NT2/D1 (cell line): ENCODE data around the gene DDX43.

Experiments used
- DNase-seq: peaks from one replicate; pipeline ENCODE4 v3.0.0-alpha.2; 2011; ENCODE audit warnings: low read depth, low spot score
- H3K27me3 ChIP-seq: 2 replicates; pipeline ENCODE4 v1.6.0; 2011; ENCODE audit warnings: mild to moderate bottlenecking; ENCODE audit not compliant: insufficient read length, insufficient read depth
- H3K36me3 ChIP-seq: 2 replicates; pipeline ENCODE4 v1.6.1; 2011; ENCODE audit warnings: mild to moderate bottlenecking, low read length, mixed read lengths; ENCODE audit not compliant: insufficient read depth, insufficient read length
- H3K4me1 ChIP-seq: 2 replicates; pipeline ENCODE4 v1.5.1; 2011; ENCODE audit not compliant: insufficient read depth, insufficient read length
- H3K4me3 ChIP-seq: 2 replicates; pipeline ENCODE4 v1.5.1; 2011; ENCODE audit warnings: low read depth; ENCODE audit not compliant: insufficient read length
- H3K9ac ChIP-seq: 2 replicates; pipeline ENCODE4 v1.6.0; 2011; ENCODE audit warnings: low read depth; ENCODE audit not compliant: insufficient read length
- H3K9me3 ChIP-seq: 2 replicates; pipeline ENCODE4 v1.5.1; 2011; ENCODE audit warnings: mild to moderate bottlenecking, low read length; ENCODE audit not compliant: insufficient read depth
- SUZ12 ChIP-seq: IDR thresholded peaks from 2 replicates; pipeline ENCODE4 v1.6.1; 2011; ENCODE audit not compliant: insufficient read length, insufficient read depth; ENCODE audit errors: extremely low read depth
- YY1 ChIP-seq: IDR thresholded peaks from 2 replicates; pipeline ENCODE4 v1.6.1; 2011; ENCODE audit not compliant: insufficient read length, insufficient read depth
- ZNF274 ChIP-seq: IDR thresholded peaks from 2 replicates; pipeline ENCODE4 v1.6.1; 2011; ENCODE audit warnings: mild to moderate bottlenecking, low read depth, low read length

Gene DDX43

DNA sequence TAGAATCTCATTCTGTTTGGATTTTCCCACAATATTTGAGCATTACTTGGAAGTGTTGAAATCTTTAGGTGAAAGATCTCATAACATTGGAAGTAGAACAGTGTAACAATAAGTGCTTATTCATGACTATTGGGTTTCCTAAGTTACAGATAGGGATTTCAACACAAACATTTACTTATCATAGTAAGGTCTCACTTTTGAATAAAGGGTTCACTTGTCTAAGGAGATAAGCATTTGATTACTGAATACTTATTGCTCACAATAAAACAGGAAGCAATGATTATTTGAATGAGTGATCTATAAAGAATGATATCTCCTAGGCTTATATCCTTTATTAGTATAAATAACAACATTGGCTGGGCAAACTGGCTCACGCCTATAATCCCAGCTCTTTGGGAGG is 14.8 kb downstream of the DDX43 start:
- H3K9me3 ChIP-seq = no peaks in the 10 kb centered on the region
- no peak overlapping the region for H3K9ac ChIP-seq
- H3K4me3 ChIP-seq = no peak overlapping the region
- TF ChIP-seq ZNF274 (no peak), SUZ12 (no peak)
- H3K36me3 ChIP-seq = no peaks in the 10 kb centered on the region
- no peak for DNase-seq
- no peaks in the 10 kb centered on the region for H3K4me1 ChIP-seq
- H3K27me3 ChIP-seq = no peaks in the 10 kb centered on the region

DNA sequence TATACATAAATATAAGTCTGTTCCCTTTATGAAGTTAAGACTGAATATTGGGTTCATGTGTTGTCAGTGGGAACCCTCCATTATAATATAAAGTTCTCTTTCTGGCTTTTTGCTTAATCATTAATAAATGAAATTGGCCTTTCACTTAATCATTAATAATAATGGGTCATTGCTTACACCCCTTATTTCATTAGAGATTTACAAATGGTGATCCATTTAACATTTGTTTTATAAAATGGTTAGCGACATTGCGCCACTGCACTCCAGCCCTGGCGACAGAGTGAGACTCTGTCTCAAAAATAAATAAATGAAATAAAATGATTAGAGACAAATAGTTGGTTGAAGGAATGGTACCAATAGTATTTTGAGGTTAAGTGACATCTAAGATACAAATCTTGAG is 18.5 kb downstream of the DDX43 start:
- Histone ChIP-seq H3K4me3 (no peak overlapping the region), H3K4me1 (no peaks in the 10 kb centered on the region), H3K9ac (no peak overlapping the region), H3K36me3 (no peaks in the 10 kb centered on the region), H3K9me3 (no peaks in the 10 kb centered on the region), H3K27me3 (no peaks in the 10 kb centered on the region)
- no peak for DNase-seq
- TF ChIP-seq YY1 (no peak), ZNF274 (no peak), SUZ12 (no peak)

DNA sequence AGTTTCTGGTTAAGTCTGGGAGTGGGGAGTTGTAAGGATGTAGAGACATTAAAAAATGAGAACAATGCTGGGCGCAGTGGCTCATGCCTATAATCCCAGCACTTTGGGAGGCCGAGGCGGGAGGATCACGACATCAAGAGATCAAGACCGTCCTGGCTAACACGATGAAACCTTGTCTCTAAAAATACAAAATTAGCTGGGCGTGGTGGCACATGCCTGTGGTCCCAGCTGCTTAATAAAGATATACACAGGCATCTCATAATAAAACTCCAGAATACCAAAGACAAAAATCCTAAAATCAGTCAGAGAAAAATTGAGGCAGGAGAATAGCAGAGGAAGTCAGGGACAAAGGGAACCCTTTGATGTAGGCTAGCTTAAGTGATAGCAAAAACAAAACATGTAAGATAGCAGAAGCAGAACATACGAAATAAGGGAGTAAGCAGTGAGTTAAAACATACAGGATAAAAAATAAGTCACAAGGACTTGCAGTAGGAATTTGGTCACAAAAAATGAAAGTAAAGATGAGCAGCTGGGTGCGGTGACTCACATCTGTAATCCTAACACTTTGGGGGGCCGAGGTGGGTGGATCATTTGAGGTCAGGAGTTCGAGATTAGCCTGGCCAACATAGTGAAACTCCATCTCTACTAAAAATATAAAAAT is 23.6 kb downstream of the DDX43 start:
- no peak for TF ChIP-seq YY1
- no peak for TF ChIP-seq SUZ12
- TF ChIP-seq ZNF274 = no peak

DNA sequence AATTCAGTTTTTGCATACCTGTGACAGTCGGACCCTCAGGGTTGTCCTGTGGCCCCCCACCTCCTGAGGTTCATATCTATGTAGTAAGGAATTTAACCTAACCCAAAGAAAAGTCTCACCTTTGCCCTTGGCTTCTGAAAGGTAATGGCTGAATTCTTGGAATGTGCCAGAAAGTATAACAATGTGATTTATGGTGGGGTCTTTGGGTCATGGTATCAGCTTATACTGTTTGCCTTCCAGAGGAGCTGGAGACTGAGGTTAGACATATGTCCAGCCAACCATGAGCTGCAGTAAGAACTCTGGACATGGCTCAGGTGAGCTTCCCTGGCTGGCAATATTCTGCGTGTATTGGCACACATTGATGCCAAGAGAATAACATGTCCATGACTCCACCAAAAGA is 26.9 kb downstream of the DDX43 start:
- Histone ChIP-seq H3K9me3 (no peaks in the 10 kb centered on the region), H3K36me3 (no peaks in the 10 kb centered on the region), H3K4me3 (no peak overlapping the region), H3K4me1 (no peaks in the 10 kb centered on the region), H3K27me3 (no peaks in the 10 kb centered on the region), H3K9ac (no peak overlapping the region)
- no peak for DNase-seq
- no peak for TF ChIP-seq ZNF274
- no peak for TF ChIP-seq SUZ12
- TF ChIP-seq YY1 = no peak

More for the DNA sequence above, 23.6 kb downstream of the DDX43 start:
- Histone ChIP-seq H3K9ac (no peak overlapping the region), H3K9me3 (no peaks in the 10 kb centered on the region), H3K4me1 (no peaks in the 10 kb centered on the region), H3K36me3 (no peaks in the 10 kb centered on the region), H3K27me3 (no peaks in the 10 kb centered on the region), H3K4me3 (no peak overlapping the region)
- no peak for DNase-seq

DNA sequence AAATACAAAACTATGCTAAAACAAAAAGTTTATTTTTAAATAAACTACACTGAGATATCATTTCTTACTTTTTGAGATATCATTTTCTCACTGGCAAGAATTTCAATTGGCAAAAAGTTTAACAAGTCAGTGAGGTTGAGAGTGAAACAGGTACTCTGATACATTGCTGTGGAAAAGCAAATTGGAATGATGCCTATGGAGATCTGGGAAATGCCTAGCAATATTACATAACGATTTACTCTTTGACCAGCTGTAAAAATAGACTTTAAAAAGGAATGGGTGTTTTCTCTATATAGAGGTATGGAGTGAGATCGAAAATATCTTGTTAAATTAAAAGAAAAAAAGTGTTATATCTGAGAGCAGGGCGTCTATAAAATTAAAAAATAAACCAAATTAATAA is 40.6 kb downstream of the DDX43 start:
- no peak overlapping the region for H3K4me3 ChIP-seq
- H3K9me3 ChIP-seq = no peaks in the 10 kb centered on the region
- H3K36me3 ChIP-seq = no peaks in the 10 kb centered on the region
- no peak for TF ChIP-seq YY1
- no peak for TF ChIP-seq ZNF274
- no peak for TF ChIP-seq SUZ12
- no peak for DNase-seq
- no peak overlapping the region for H3K9ac ChIP-seq
- H3K4me1 ChIP-seq = no peaks in the 10 kb centered on the region
- H3K27me3 ChIP-seq = no peaks in the 10 kb centered on the region

DNA sequence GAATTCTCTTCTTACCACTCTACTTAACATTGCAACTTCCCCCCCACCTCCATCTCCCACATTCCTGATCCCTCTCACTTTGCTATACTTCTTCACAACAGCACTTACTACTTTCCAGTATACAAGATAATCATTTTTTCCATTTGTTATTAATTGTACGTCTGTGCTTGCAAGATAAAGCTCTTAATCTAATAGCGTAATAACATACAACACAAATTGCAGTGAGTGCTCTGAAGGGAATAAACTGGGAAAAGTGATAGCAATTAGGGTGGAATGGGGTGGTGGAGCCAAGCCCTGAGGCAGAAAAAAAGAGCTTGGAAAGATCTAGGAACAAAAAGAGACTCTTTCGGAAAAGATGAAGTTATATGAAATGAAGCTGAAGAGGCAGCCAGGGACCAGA is 48.9 kb downstream of the DDX43 start:
- Histone ChIP-seq H3K4me3 (no peak overlapping the region), H3K9ac (no peak overlapping the region), H3K36me3 (no peaks in the 10 kb centered on the region), H3K27me3 (no peaks in the 10 kb centered on the region), H3K4me1 (no peaks in the 10 kb centered on the region), H3K9me3 (no peaks in the 10 kb centered on the region)
- TF ChIP-seq YY1 = no peak
- no peak for TF ChIP-seq ZNF274
- no peak for TF ChIP-seq SUZ12
- DNase-seq = no peak

DNA sequence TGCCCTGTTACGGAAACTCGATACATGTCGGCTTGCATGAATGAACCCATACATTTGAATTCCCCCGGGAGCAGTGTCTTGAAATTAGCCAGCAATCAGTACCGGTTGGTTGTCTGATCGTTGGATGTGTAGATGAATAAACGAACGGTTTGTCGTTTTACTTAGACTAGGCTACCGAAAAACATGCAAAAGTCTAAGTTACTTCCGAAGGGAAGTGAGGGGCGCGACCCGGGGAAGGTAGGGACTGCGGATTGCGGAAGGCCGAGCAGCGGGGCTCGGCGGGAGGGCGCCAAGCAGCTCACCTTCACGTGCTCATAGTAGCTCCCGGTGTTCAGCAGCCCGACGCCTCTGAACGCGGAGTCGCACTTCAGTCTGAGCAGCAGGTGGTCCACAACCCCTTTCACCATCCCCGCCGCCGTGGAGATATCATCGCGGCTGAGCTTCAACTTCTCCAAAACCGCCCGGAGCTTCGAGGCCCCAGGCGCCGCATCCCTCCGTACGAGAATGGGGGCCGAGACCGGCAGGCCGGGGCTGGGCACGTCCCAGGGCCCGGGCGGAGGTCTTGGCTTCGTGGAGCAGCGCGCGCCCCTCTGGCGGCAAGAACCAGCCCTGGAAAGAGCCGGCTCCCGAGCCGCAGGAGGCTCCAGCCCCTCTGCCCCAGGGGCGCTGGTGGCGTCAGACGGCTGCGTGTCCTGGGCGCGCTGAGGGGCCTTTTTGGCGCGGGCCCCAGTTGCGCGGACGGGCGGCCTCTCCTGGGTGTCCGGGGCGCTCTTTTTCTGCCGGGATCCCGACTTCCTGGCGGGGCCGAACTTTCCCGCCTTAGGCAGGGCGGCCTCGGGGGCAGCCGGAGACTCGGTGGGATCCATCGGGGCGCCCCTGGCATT is 56.8 kb downstream of the DDX43 start:
- DNase-seq = no peak
- no peak overlapping the region for H3K9ac ChIP-seq
- H3K9me3 ChIP-seq = no peaks in the 10 kb centered on the region
- no peaks in the 10 kb centered on the region for H3K27me3 ChIP-seq
- TF ChIP-seq SUZ12 = no peak
- no peak for TF ChIP-seq YY1
- no peak for TF ChIP-seq ZNF274
- no peaks in the 10 kb centered on the region for H3K36me3 ChIP-seq
- no peaks in the 10 kb centered on the region for H3K4me1 ChIP-seq
- no peak overlapping the region for H3K4me3 ChIP-seq
